WTC11 (cell line): ENCODE measurements around the gene EHBP1L1. TPM values are rescaled to one million over a fixed set of nuclear protein-coding genes. Genes with fewer than 3 reads are reported as not detected.

Experiments used
- ATAC-seq: fragments of 200-7000 bp; cut with Tn5 transposase; 2 replicates; pipeline ENCODE4 v1.10.0; 2021; ENCODE audit warnings: mild to moderate bottlenecking, moderate library complexity
- CTCF ChIA-PET: fragments of 300-600 bp; sonication (Branson Sonifier 250); formaldehyde crosslinking; loops from one replicate; lab custom pipeline; 2021; ENCODE audit warnings: antibody characterized with exemption; lab: Charles Lee
- POLR2A ChIA-PET: fragments of 350-600 bp; sonication (Branson Sonifier 250); formaldehyde crosslinking; loops from one replicate; lab custom pipeline; 2021; ENCODE audit warnings: antibody characterized with exemption; lab: Charles Lee
- DNase-seq: peaks from one replicate; pipeline ENCODE4 v3.0.0; 2021; ENCODE audit warnings: low spot score
- H3K27ac Mint-ChIP-seq: 2 replicates; pipeline ENCODE4 v1.8.0; 2021; ENCODE audit warnings: mixed read lengths
- H3K27me3 Mint-ChIP-seq: 2 replicates; pipeline ENCODE4 v1.8.0; 2021; ENCODE audit warnings: low read depth, mild to moderate bottlenecking, moderate library complexity, mixed read lengths
- H3K36me3 Mint-ChIP-seq: 2 replicates; pipeline ENCODE4 v1.8.0; 2021; ENCODE audit warnings: mixed read lengths
- H3K4me1 Mint-ChIP-seq: 2 replicates; pipeline ENCODE4 v1.8.0; 2022; ENCODE audit warnings: mixed read lengths
- H3K4me3 Mint-ChIP-seq: 2 replicates; pipeline ENCODE4 v1.8.0; 2021; ENCODE audit warnings: mild to moderate bottlenecking, moderate library complexity, mixed read lengths
- H3K9me3 Mint-ChIP-seq: 2 replicates; pipeline ENCODE4 v1.8.0; 2021; ENCODE audit warnings: mixed read lengths
- CTCF ChIP-seq: fragments of 200-600 bp; IDR thresholded peaks from 2 replicates; pipeline ENCODE4 v1.8.0; 2022; ENCODE audit warnings: antibody characterized with exemption
- ETV6 ChIP-seq: sonication (generic); formaldehyde crosslinking; IDR thresholded peaks from 2 replicates; pipeline ENCODE4 v1.8.1; 2022; ENCODE audit warnings: mild to moderate bottlenecking, missing genetic modification reagents
- JAZF1 ChIP-seq: fragments of 250-450 bp; sonication (Bioruptor Pico); IDR thresholded peaks from 2 replicates; pipeline ENCODE4 v1.9.0; 2021; ENCODE audit warnings: moderate library complexity, mild to moderate bottlenecking, inconsistent platforms
- JUN ChIP-seq: sonication (generic); formaldehyde crosslinking; IDR thresholded peaks from 2 replicates; pipeline ENCODE4 v1.8.0; 2023; ENCODE audit warnings: mild to moderate bottlenecking, missing genetic modification reagents
- MXD4 ChIP-seq: fragments of 250-450 bp; sonication (Bioruptor Pico); IDR thresholded peaks from 2 replicates; pipeline ENCODE4 v1.8.0; 2021; ENCODE audit warnings: mild to moderate bottlenecking, moderate library complexity, borderline replicate concordance
- MYBL2 ChIP-seq: sonication (generic); formaldehyde crosslinking; IDR thresholded peaks from 2 replicates; pipeline ENCODE4 v1.8.1; 2023; ENCODE audit warnings: mild to moderate bottlenecking, moderate library complexity, missing genetic modification reagents
- NFE2L1 ChIP-seq: sonication (generic); formaldehyde crosslinking; IDR thresholded peaks from 2 replicates; pipeline ENCODE4 v1.8.1; 2023; ENCODE audit warnings: missing genetic modification reagents
- PRDM15 ChIP-seq: sonication (generic); formaldehyde crosslinking; IDR thresholded peaks from 2 replicates; pipeline ENCODE4 v1.8.0; 2022; ENCODE audit warnings: missing genetic modification reagents
- USF1 ChIP-seq: sonication (generic); formaldehyde crosslinking; IDR thresholded peaks from 2 replicates; pipeline ENCODE4 v1.8.0; 2022; ENCODE audit warnings: mild to moderate bottlenecking, missing genetic modification reagents
- ZBTB21 ChIP-seq: sonication (generic); formaldehyde crosslinking; IDR thresholded peaks from 2 replicates; pipeline ENCODE4 v1.8.1; 2023; ENCODE audit warnings: mild to moderate bottlenecking, missing genetic modification reagents, borderline replicate concordance
- ZNF263 ChIP-seq: sonication (generic); formaldehyde crosslinking; IDR thresholded peaks from 2 replicates; pipeline ENCODE4 v1.8.1; 2022; ENCODE audit warnings: low read depth, mild to moderate bottlenecking, moderate library complexity, missing genetic modification reagents
- ZNF317 ChIP-seq: sonication (generic); formaldehyde crosslinking; IDR thresholded peaks from 2 replicates; pipeline ENCODE4 v1.8.1; 2023; ENCODE audit warnings: low read depth, mild to moderate bottlenecking, moderate library complexity, missing genetic modification reagents, borderline replicate concordance
- total RNA-seq: library from RNA; stranded (reverse); gene quantifications from 3 replicates; pipeline ENCODE4 v1.2.3, GENCODE V29; 2021
- TF ChIP-seq, protein P1 (sequence below): sonication (generic); formaldehyde crosslinking; IDR thresholded peaks from 2 replicates; pipeline ENCODE4 v1.8.1; 2023; ENCODE audit warnings: mild to moderate bottlenecking, moderate library complexity, missing genetic modification reagents
- TF ChIP-seq, protein P2 (sequence below): fragments of 250-450 bp; sonication (Bioruptor Pico); IDR thresholded peaks from 2 replicates; pipeline ENCODE4 v1.9.0; 2021; ENCODE audit warnings: mild to moderate bottlenecking
- TF ChIP-seq, protein P3 (sequence below): fragments of 250-450 bp; sonication (Bioruptor Pico); IDR thresholded peaks from 2 replicates; pipeline ENCODE4 v1.9.0; 2021; ENCODE audit warnings: mild to moderate bottlenecking, borderline replicate concordance
- TF ChIP-seq, protein P4 (sequence below): sonication (generic); formaldehyde crosslinking; IDR thresholded peaks from 2 replicates; pipeline ENCODE4 v1.8.1; 2022; ENCODE audit warnings: mild to moderate bottlenecking, moderate library complexity, missing genetic modification reagents

Gene EHBP1L1
- total RNA-seq, 1 experiment from 2014 or later = 11.8 TPM

- TF ChIP-seq, protein P1, sequence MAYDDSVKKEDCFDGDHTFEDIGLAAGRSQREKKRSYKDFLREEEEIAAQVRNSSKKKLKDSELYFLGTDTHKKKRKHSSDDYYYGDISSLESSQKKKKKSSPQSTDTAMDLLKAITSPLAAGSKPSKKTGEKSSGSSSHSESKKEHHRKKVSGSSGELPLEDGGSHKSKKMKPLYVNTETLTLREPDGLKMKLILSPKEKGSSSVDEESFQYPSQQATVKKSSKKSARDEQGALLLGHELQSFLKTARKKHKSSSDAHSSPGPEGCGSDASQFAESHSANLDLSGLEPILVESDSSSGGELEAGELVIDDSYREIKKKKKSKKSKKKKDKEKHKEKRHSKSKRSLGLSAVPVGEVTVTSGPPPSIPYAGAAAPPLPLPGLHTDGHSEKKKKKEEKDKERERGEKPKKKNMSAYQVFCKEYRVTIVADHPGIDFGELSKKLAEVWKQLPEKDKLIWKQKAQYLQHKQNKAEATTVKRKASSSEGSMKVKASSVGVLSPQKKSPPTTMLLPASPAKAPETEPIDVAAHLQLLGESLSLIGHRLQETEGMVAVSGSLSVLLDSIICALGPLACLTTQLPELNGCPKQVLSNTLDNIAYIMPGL (CRISPR knock-in tag) = no peak
- TF ChIP-seq ZNF317 = no peak
- no peak for TF ChIP-seq MXD4 (CRISPR knock-in tag)
- TF ChIP-seq, protein P2, sequence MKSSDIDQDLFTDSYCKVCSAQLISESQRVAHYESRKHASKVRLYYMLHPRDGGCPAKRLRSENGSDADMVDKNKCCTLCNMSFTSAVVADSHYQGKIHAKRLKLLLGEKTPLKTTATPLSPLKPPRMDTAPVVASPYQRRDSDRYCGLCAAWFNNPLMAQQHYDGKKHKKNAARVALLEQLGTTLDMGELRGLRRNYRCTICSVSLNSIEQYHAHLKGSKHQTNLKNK = no peak
- TF ChIP-seq ZNF263 (CRISPR knock-in tag) = no peak
- TF ChIP-seq PRDM15 (CRISPR knock-in tag) = no peak
- TF ChIP-seq MYBL2 (CRISPR knock-in tag) = peak; percentile 66; the same call in 1 of the 2 replicates
- 0 out of 2 replicates have a peak, but pooled peaks have one; percentile 81 for TF ChIP-seq ETV6
- TF ChIP-seq NFE2L1 (CRISPR knock-in tag) = peak; percentile 38; the same call in 1 of the 2 replicates
- no peak for TF ChIP-seq CTCF
Observed at GRCh38 chr11:65538915-65539743, 36.7 kb upstream of the EHBP1L1 start (continued).

DNA sequence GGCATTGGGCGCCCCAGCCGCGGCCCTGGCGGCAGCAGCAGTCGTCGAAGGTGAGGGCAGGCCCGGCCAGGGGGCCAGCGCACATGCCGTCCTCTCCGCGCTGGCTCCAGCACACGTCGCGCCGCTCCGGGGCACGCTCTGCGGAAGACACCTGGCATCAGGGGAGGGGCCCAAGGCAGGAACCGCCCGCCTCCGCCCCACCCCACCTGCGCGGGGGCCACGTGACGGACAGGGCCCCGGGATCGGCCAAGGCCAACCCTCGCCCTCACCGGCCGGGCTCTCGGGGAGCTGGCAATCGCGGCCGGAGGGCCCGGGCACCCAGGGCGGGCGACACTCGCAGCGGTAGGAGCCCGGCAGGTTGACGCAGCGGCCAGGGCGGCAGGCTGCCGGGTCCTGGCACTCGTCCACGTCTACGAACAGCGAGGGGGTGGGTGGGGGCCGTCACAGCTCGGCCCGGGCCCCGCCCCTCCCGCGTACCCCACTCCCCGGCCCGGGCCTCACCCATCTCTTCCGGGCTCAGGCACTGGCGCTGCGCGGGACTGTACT lies 36.0 kb upstream of the EHBP1L1 start:
- POLR2A ChIA-PET = interaction anchor here (0.6 to 2.1 kb wide), 9 partner anchors 14 to 186 kb away, joined by 3 to 10 read pairs (median 5); partner anchors contain the start of genes FAM89B, MALAT1, PCNX3 and SCYL1
- H3K9me3 Mint-ChIP-seq = no peaks in the 10 kb centered on the region
- no peak for TF ChIP-seq JAZF1 (CRISPR knock-in tag)
- TF ChIP-seq, protein P3, sequence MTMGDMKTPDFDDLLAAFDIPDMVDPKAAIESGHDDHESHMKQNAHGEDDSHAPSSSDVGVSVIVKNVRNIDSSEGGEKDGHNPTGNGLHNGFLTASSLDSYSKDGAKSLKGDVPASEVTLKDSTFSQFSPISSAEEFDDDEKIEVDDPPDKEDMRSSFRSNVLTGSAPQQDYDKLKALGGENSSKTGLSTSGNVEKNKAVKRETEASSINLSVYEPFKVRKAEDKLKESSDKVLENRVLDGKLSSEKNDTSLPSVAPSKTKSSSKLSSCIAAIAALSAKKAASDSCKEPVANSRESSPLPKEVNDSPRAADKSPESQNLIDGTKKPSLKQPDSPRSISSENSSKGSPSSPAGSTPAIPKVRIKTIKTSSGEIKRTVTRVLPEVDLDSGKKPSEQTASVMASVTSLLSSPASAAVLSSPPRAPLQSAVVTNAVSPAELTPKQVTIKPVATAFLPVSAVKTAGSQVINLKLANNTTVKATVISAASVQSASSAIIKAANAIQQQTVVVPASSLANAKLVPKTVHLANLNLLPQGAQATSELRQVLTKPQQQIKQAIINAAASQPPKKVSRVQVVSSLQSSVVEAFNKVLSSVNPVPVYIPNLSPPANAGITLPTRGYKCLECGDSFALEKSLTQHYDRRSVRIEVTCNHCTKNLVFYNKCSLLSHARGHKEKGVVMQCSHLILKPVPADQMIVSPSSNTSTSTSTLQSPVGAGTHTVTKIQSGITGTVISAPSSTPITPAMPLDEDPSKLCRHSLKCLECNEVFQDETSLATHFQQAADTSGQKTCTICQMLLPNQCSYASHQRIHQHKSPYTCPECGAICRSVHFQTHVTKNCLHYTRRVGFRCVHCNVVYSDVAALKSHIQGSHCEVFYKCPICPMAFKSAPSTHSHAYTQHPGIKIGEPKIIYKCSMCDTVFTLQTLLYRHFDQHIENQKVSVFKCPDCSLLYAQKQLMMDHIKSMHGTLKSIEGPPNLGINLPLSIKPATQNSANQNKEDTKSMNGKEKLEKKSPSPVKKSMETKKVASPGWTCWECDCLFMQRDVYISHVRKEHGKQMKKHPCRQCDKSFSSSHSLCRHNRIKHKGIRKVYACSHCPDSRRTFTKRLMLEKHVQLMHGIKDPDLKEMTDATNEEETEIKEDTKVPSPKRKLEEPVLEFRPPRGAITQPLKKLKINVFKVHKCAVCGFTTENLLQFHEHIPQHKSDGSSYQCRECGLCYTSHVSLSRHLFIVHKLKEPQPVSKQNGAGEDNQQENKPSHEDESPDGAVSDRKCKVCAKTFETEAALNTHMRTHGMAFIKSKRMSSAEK (CRISPR knock-in tag) = no peak
- 0 out of 2 replicates have a peak, but pooled peaks have one; percentile 37 for TF ChIP-seq JUN (CRISPR knock-in tag)
- TF ChIP-seq, protein P2 = no peak
- TF ChIP-seq, protein P4, sequence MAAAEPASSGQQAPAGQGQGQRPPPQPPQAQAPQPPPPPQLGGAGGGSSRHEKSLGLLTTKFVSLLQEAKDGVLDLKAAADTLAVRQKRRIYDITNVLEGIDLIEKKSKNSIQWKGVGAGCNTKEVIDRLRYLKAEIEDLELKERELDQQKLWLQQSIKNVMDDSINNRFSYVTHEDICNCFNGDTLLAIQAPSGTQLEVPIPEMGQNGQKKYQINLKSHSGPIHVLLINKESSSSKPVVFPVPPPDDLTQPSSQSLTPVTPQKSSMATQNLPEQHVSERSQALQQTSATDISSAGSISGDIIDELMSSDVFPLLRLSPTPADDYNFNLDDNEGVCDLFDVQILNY = peak; percentile 92
- peak; percentile 95 for TF ChIP-seq USF1 (CRISPR knock-in tag)
- 0 out of 2 replicates have a peak, but pooled peaks have one; percentile 22 for TF ChIP-seq ZBTB21 (CRISPR knock-in tag)

More for the DNA sequence above, 36.0 kb upstream of the EHBP1L1 start:
- Mint-ChIP-seq H3K36me3 (no peaks in the 10 kb centered on the region), H3K4me3 (peak overlapping the region; percentile 68), H3K4me1 (peaks cover 2% of the 10 kb centered on the region), H3K27me3 (peaks cover 53% of the 10 kb centered on the region), H3K27ac (no peak overlapping the region)
- DNase-seq = peak; percentile 78
- CTCF ChIA-PET = interaction anchor here (0.6 to 10.3 kb wide), 50 partner anchors 9 to 910 kb away, joined by 3 to 271 read pairs (median 5); partner anchors contain the start of genes DPF2, EHBP1L1, FAM89B and KCNK7
- peak; percentile 36 for ATAC-seq
